ENCODE measurements around the gene LALBA. TPM values are rescaled to one million over a fixed set of nuclear protein-coding genes. Genes with fewer than 3 reads are reported as not detected.
"Not testable (repeated sequence)": the region's sequence is repeated elsewhere in the genome, so short reads cannot be mapped to it uniquely, and the experiment has no call there.

Gene LALBA
- total and polyA plus RNA-seq, 4 donors, result not detected

- no peak overlapping the region for H3K4me3 ChIP-seq
- no peaks in the 10 kb centered on the region for H3K9me3 ChIP-seq (ENCODE audit: control insufficient read depth in 4 of 4, insufficient read depth in 3 of 4, low read length in 3 of 4)
- 92 to 96% methylated on average over 43 to 44 of the region's 44 CpGs for WGBS, 2 donors
- no peak overlapping the region for H3K9ac ChIP-seq (ENCODE audit: insufficient read depth in 1 of 2, low read length in 2 of 2)
- no peaks in the 10 kb centered on the region for H3K4me1 ChIP-seq (ENCODE audit: control insufficient read depth in 5 of 5, insufficient read depth in 5 of 5, low read length in 5 of 5)
- H3K27ac ChIP-seq (ENCODE audit: low read depth in 1 of 2, low read length in 1 of 2), result no peak overlapping the region
- ATAC-seq (ENCODE audit: insufficient read depth, low FRiP score), result no peak
- DNase-seq, result no peak
- no peaks in the 10 kb centered on the region for H3K36me3 ChIP-seq (ENCODE audit: control insufficient read depth in 4 of 4, insufficient read depth in 4 of 4, low read length in 4 of 4)
- no peaks in the 10 kb centered on the region for H3K27me3 ChIP-seq (ENCODE audit: control insufficient read depth in 3 of 3, insufficient read depth in 3 of 3, low read length in 2 of 3)
- TF ChIP-seq, protein P1, sequence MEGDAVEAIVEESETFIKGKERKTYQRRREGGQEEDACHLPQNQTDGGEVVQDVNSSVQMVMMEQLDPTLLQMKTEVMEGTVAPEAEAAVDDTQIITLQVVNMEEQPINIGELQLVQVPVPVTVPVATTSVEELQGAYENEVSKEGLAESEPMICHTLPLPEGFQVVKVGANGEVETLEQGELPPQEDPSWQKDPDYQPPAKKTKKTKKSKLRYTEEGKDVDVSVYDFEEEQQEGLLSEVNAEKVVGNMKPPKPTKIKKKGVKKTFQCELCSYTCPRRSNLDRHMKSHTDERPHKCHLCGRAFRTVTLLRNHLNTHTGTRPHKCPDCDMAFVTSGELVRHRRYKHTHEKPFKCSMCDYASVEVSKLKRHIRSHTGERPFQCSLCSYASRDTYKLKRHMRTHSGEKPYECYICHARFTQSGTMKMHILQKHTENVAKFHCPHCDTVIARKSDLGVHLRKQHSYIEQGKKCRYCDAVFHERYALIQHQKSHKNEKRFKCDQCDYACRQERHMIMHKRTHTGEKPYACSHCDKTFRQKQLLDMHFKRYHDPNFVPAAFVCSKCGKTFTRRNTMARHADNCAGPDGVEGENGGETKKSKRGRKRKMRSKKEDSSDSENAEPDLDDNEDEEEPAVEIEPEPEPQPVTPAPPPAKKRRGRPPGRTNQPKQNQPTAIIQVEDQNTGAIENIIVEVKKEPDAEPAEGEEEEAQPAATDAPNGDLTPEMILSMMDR (IDR thresholded peaks at IDR 0.05; ENCODE audit: control extremely low read depth, extremely low read depth), result no peak
Observed at GRCh38 chr12:48527891-48528670, 41.8 kb downstream of the LALBA start.

GRCh38 chr12:48525332-48525731 is 44.5 kb downstream of the LALBA start, which contains the start of gene OR8S1:
Gene OR8S1 (plus strand): TSS chr12:48525632. CDS start chr12:48525632, 0 bp downstream.
- DNase-seq, result no peak
- Histone ChIP-seq H3K4me3 (no peak within 1 kb of the TSS), H3K27ac (ENCODE audit: low read depth in 1 of 2, low read length in 1 of 2) (no peak within 1 kb of the TSS), H3K27me3 (ENCODE audit: control insufficient read depth in 3 of 3, insufficient read depth in 3 of 3, low read length in 2 of 3) (no peaks in the 10 kb centered on the region), H3K4me1 (ENCODE audit: control insufficient read depth in 5 of 5, insufficient read depth in 5 of 5, low read length in 5 of 5) (no peaks in the 10 kb centered on the region), H3K9ac (ENCODE audit: insufficient read depth in 1 of 2, low read length in 2 of 2) (no peak within 1 kb of the TSS), H3K36me3 (ENCODE audit: control insufficient read depth in 4 of 4, insufficient read depth in 4 of 4, low read length in 4 of 4) (no peaks in the 10 kb centered on the region), H3K9me3 (ENCODE audit: control insufficient read depth in 4 of 4, insufficient read depth in 3 of 4, low read length in 3 of 4) (no peaks in the 10 kb centered on the region)
- no peak for ATAC-seq (ENCODE audit: insufficient read depth, low FRiP score)
- 89 to 91% methylated on average over 5 of the region's 5 CpGs for WGBS, 2 donors
- TF ChIP-seq, protein P1 (IDR thresholded peaks at IDR 0.05; ENCODE audit: control extremely low read depth, extremely low read depth), result no peak

DNA sequence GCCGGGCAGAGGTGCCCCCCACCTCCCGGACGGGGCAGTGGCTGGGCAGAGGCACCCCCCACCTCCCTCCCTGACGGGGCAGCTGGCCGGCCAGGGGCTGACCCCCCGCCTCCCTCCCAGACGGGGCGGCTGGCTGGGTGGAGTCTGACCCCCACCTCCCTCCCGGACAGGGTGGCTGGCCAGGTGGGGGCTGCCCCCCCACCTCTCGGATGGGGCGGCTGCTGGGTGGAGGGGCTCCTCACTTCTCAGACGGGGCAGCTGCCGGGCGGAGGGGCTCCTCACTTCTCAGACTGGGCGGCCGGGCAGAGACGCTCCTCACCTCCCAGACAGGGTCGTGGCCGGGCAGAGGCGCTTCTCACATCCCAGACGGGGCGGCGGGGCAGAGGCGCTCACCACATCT is 49.5 kb downstream of the LALBA start:
- H3K27ac ChIP-seq (ENCODE audit: low read depth in 1 of 2, low read length in 1 of 2); H3K27me3 ChIP-seq (ENCODE audit: control insufficient read depth in 3 of 3, insufficient read depth in 3 of 3, low read length in 2 of 3); H3K4me1 ChIP-seq (ENCODE audit: control insufficient read depth in 5 of 5, insufficient read depth in 5 of 5, low read length in 5 of 5); H3K4me3 ChIP-seq; H3K9me3 ChIP-seq (ENCODE audit: control insufficient read depth in 4 of 4, insufficient read depth in 3 of 4, low read length in 3 of 4); ATAC-seq (ENCODE audit: insufficient read depth, low FRiP score); H3K36me3 ChIP-seq (ENCODE audit: control insufficient read depth in 4 of 4, insufficient read depth in 4 of 4, low read length in 4 of 4); H3K9ac ChIP-seq (ENCODE audit: insufficient read depth in 1 of 2, low read length in 2 of 2); DNase-seq: not testable (repeated sequence)
- 89 to 96% methylated on average over 23 to 24 of the region's 24 CpGs for WGBS, 2 donors

Other genes starting within 250 kb of the LALBA start
- gene ZNF641, start 219.1 kb downstream of the LALBA start, total RNA-seq, result 10 to 100 TPM; 23.1 to 26.8 TPM
- 10 to 100 TPM in 1 of 2 donors, 1 to 10 TPM in 1; 6.9 to 11.5 TPM for gene ZNF641, start 219.1 kb downstream of the LALBA start, polyA plus RNA-seq
- under 1 TPM in 1 of 2 donors, not detected in 1; 0.37 TPM for gene ANP32D, start 97.5 kb downstream of the LALBA start, total RNA-seq
- gene ANP32D, start 97.5 kb downstream of the LALBA start, polyA plus RNA-seq, result under 1 TPM in 1 of 2 donors, not detected in 1; 0.16 TPM
- gene C12orf54, start 87.5 kb downstream of the LALBA start, total RNA-seq, result 1 to 10 TPM in 1 of 2 donors, under 1 TPM in 1; 0.52 to 1.5 TPM
- gene C12orf54, start 87.5 kb downstream of the LALBA start, polyA plus RNA-seq, result under 1 TPM; 0.21 to 0.22 TPM
- gene OR8S1, start 44.4 kb downstream of the LALBA start, total RNA-seq, result not detected
- gene OR8S1, start 44.4 kb downstream of the LALBA start, polyA plus RNA-seq, result not detected
- gene KANSL2, start 112.2 kb upstream of the LALBA start, total RNA-seq, result 10 to 100 TPM; 35.1 to 45.1 TPM
- gene KANSL2, start 112.2 kb upstream of the LALBA start, polyA plus RNA-seq, result 10 to 100 TPM; 25.8 to 31.0 TPM
- gene CCNT1, start 146.7 kb upstream of the LALBA start, total RNA-seq, result 10 to 100 TPM; 25.2 to 41.1 TPM
- 1 to 10 TPM; 4.8 to 7.1 TPM for gene CCNT1, start 146.7 kb upstream of the LALBA start, polyA plus RNA-seq
- gene ADCY6, start 219.0 kb upstream of the LALBA start, total RNA-seq, result 10 to 100 TPM; 33.4 to 37.0 TPM
- gene ADCY6, start 219.0 kb upstream of the LALBA start, polyA plus RNA-seq, result 10 to 100 TPM; 14.4 to 19.0 TPM
- 10 to 100 TPM; 12.3 to 33.1 TPM for gene CACNB3, start 248.4 kb upstream of the LALBA start, total RNA-seq
- gene CACNB3, start 248.4 kb upstream of the LALBA start, polyA plus RNA-seq, result 1 to 10 TPM; 8.3 to 9.9 TPM

Measured in lung (tissue), 12 donors.